Measurements from ENCODE around the gene MRGPRF.

GRCh38 chr11:69007975-69008381 is 5.1 kb downstream of the MRGPRF start:
- no peak for TF ChIP-seq CTCF (IDR thresholded peaks at IDR 0.05)
- TF ChIP-seq POLR2A (IDR thresholded peaks at IDR 0.05) = no peak
